ENCODE measurements around the gene ANK3. TPM values are rescaled to one million over a fixed set of nuclear protein-coding genes. Genes with fewer than 3 reads are reported as not detected.

The ANK3 gene
- polyA plus RNA-seq, 1 experiment: 1.6 TPM

DNA sequence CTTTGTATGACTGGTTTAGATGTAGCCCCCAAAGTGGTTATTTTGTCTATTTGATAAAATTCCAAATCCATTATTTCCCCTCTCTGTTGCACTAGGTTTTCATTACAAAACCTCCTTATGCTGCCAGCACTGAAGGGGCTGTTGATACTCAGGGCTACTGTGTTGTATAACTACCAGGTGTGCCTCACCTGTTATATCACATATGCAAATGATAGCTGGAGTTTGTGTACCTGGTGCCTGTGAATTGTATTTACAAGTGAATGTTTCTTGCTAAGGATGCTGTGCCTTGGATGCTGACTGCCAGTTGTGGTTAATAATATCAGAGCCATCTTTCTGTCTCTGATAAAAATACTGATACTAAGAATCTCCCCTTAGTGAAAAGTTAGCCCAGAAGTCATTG is 398.6 kb downstream of the ANK3 start:
- TF ChIP-seq, protein P1, sequence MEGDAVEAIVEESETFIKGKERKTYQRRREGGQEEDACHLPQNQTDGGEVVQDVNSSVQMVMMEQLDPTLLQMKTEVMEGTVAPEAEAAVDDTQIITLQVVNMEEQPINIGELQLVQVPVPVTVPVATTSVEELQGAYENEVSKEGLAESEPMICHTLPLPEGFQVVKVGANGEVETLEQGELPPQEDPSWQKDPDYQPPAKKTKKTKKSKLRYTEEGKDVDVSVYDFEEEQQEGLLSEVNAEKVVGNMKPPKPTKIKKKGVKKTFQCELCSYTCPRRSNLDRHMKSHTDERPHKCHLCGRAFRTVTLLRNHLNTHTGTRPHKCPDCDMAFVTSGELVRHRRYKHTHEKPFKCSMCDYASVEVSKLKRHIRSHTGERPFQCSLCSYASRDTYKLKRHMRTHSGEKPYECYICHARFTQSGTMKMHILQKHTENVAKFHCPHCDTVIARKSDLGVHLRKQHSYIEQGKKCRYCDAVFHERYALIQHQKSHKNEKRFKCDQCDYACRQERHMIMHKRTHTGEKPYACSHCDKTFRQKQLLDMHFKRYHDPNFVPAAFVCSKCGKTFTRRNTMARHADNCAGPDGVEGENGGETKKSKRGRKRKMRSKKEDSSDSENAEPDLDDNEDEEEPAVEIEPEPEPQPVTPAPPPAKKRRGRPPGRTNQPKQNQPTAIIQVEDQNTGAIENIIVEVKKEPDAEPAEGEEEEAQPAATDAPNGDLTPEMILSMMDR (IDR thresholded peaks at IDR 0.05; ENCODE audit: low read depth, low read length): no peak
- no peak for DNase-seq (ENCODE audit: low read depth, low spot score)
- POLR2A ChIA-PET: no interaction called here
- H3K9me3 ChIP-seq (ENCODE audit: control insufficient read depth, insufficient read depth, low read length): no peaks in the 10 kb centered on the region
- CTCF ChIA-PET: interaction anchor here (0.6 to 0.7 kb wide), 2 partner anchors 559 to 1701 kb away, joined by 4 to 8 read pairs; no protein-coding TSS in a partner anchor
- H3K27ac ChIP-seq (ENCODE audit: low read depth, low read length): no peak overlapping the region
- no peaks in the 10 kb centered on the region for H3K27me3 ChIP-seq (ENCODE audit: control insufficient read depth, insufficient read depth, low read length)
- no peak overlapping the region for H3K4me3 ChIP-seq (ENCODE audit: low read depth, low read length)

DNA sequence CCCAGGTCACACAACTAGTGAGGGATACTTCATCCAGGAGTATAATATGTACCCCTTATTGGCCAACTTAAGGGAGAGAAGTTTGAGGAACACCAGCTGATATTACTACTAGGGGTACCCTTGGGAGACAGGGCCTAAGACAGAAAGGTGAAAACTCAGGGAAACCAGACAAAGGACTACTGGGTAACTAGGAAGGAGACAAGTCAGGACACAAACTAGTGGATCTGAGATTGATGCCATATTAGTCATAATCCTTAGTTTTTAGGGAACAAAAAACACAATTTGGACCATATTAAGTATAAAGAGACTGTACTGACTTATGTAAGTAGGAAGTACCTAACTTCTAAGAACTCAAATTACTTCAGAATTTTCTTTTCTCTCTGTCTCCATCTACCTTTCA is 404.0 kb downstream of the ANK3 start:
- DNase-seq (ENCODE audit: low read depth, low spot score): no peak
- ChIA-PET CTCF (no interaction called here), POLR2A (no interaction called here)
- no peak overlapping the region for H3K27ac ChIP-seq (ENCODE audit: low read depth, low read length)
- H3K9me3 ChIP-seq (ENCODE audit: control insufficient read depth, insufficient read depth, low read length): no peaks in the 10 kb centered on the region
- TF ChIP-seq, protein P1 (IDR thresholded peaks at IDR 0.05; ENCODE audit: low read depth, low read length): no peak
- no peaks in the 10 kb centered on the region for H3K27me3 ChIP-seq (ENCODE audit: control insufficient read depth, insufficient read depth, low read length)
- no peak overlapping the region for H3K4me3 ChIP-seq (ENCODE audit: low read depth, low read length)

DNA sequence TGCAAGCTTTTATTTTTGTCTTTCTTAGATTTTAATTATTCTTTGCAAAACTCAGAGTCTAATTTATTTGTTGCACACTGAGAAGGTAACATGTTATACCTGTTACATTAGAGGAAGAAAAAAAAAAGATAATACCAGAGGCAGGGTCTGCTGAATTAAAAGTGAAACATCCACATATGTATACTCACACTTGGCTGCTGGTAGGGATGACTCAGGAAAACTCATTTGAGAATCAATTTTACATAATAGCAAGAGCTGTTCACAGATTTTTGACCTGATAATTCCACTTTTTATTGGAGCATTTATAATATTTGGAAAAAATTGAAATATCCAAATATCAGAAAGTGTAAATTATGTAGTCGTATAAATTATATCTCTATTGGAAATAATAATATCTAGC is 405.3 kb downstream of the ANK3 start:
- Histone ChIP-seq H3K4me3 (ENCODE audit: low read depth, low read length) (no peak overlapping the region), H3K27ac (ENCODE audit: low read depth, low read length) (no peak overlapping the region), H3K9me3 (ENCODE audit: control insufficient read depth, insufficient read depth, low read length) (no peaks in the 10 kb centered on the region), H3K27me3 (ENCODE audit: control insufficient read depth, insufficient read depth, low read length) (no peaks in the 10 kb centered on the region)
- TF ChIP-seq, protein P1 (IDR thresholded peaks at IDR 0.05; ENCODE audit: low read depth, low read length): no peak
- POLR2A ChIA-PET: no interaction called here
- DNase-seq (ENCODE audit: low read depth, low spot score): no peak
- CTCF ChIA-PET: no interaction called here

DNA sequence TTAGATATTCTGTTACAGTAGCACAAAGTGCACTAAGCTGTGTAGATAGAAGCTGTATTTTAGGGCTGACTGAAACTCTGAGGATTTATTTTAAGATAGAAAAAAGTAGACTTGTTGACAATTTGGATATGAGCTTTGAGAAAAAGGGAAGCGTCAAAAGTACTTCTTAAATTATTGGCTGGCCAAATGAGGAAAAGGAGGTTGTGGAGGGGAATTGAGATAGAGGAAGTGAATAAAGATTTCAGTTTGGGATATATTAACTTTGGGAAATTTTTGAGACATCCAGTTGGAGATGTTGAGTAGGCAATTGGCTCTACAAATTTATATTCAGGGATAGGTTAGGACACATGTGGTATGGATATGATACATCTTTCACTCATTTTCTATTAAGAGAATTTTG is 409.3 kb downstream of the ANK3 start:
- Histone ChIP-seq H3K27ac (ENCODE audit: low read depth, low read length) (no peak overlapping the region), H3K9me3 (ENCODE audit: control insufficient read depth, insufficient read depth, low read length) (peaks cover 7% of the 10 kb centered on the region), H3K27me3 (ENCODE audit: control insufficient read depth, insufficient read depth, low read length) (no peaks in the 10 kb centered on the region), H3K4me3 (ENCODE audit: low read depth, low read length) (no peak overlapping the region)
- TF ChIP-seq, protein P1 (IDR thresholded peaks at IDR 0.05; ENCODE audit: low read depth, low read length): no peak
- no peak for DNase-seq (ENCODE audit: low read depth, low spot score)
- ChIA-PET CTCF (no interaction called here), POLR2A (no interaction called here)

DNA sequence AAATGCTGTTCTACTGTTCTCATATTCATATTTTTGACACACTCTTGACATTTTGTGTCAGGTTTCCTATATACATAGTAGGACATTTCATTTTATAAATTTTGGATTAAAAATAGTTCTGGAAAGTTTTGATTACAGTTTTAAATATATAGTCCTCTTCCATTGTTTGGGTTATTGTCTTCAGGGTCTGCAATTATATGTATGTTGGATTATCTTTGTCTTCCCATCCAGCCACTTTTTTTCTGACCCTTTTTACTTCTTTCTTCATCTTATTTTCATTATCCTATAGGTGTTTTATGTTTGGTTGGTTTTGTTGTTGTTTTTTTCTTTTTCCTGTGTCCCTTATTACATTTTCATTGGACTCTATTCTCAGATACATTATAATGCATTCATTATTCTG is 412.2 kb downstream of the ANK3 start:
- ChIA-PET CTCF (no interaction called here), POLR2A (no interaction called here)
- no peak overlapping the region for H3K27ac ChIP-seq (ENCODE audit: low read depth, low read length)
- peaks cover 7% of the 10 kb centered on the region for H3K9me3 ChIP-seq (ENCODE audit: control insufficient read depth, insufficient read depth, low read length)
- H3K27me3 ChIP-seq (ENCODE audit: control insufficient read depth, insufficient read depth, low read length): no peaks in the 10 kb centered on the region
- H3K4me3 ChIP-seq (ENCODE audit: low read depth, low read length): no peak overlapping the region
- DNase-seq (ENCODE audit: low read depth, low spot score): no peak
- TF ChIP-seq, protein P1 (IDR thresholded peaks at IDR 0.05; ENCODE audit: low read depth, low read length): no peak
